GM23338 (cell line): Measurements from ENCODE around the gene CBFA2T3.

Experiments used
- POLR2AphosphoS5 ChIP-seq: IDR thresholded peaks from 2 replicates; pipeline ENCODE4 v1.6.1; 2016; ENCODE audit warnings: antibody characterized with exemption, low read depth
- TF ChIP-seq, protein P1 (sequence below), 2 experiments: fragments of 200-600 bp in 1 of 2; sonication (generic) in 1 of 2; conservative IDR thresholded peaks; 2 replicates each; pipeline versions ENCODE4 v1.5.1 to v1.6.1; 2016 to 2017; ENCODE audit warnings: antibody characterized with exemption in 2 of 2, low read depth in 2 of 2, mild to moderate bottlenecking in 2 of 2, moderate library complexity in 1 of 2

DNA sequence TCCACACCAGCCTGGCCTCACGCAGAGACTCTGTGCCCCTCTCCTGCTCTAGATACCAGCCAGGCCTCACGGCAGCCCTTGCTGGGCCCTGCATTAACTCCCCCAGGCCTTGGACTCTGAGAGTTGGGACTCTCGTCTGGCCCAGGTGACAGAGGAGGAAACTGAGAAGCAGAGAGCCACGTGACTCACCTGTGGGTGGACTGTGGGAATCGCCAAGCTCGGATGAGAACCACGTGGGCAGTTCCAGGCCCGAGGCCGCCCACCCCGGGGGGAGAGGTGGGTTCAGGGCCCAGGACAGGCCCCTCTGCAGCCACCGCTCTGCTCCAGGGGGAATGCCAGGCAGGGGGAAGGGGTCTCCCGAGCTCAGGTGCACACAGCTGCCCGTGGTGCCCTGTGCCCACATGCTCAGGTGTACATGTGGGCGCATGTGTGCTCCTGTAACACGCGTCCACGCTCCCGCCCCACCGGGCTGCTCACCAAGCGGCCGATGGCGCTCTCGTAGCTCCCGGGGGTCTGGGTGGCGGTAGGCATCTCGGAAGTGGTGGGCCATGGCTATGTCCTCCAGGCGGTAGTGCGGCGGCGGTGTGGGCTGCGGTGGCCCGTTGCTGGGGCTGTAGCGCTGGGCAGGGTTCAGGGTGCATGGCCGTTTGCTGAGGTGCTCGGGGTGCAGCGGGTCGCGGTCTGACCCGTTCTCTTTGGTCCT is 92.3 kb downstream of the CBFA2T3 start:
- no peak for TF ChIP-seq POLR2AphosphoS5
- TF ChIP-seq, protein P1, sequence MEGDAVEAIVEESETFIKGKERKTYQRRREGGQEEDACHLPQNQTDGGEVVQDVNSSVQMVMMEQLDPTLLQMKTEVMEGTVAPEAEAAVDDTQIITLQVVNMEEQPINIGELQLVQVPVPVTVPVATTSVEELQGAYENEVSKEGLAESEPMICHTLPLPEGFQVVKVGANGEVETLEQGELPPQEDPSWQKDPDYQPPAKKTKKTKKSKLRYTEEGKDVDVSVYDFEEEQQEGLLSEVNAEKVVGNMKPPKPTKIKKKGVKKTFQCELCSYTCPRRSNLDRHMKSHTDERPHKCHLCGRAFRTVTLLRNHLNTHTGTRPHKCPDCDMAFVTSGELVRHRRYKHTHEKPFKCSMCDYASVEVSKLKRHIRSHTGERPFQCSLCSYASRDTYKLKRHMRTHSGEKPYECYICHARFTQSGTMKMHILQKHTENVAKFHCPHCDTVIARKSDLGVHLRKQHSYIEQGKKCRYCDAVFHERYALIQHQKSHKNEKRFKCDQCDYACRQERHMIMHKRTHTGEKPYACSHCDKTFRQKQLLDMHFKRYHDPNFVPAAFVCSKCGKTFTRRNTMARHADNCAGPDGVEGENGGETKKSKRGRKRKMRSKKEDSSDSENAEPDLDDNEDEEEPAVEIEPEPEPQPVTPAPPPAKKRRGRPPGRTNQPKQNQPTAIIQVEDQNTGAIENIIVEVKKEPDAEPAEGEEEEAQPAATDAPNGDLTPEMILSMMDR (conservative IDR thresholded peaks at IDR 0.05; ENCODE audit: low read depth in 2 of 2), result no peak
